ENCODE data around the gene BRS3.

Gene BRS3

GRCh38 chrX:136496186-136496763 is 8.5 kb downstream of the BRS3 start:
- no peak for DNase-seq

GRCh38 chrX:136496764-136497555 is 9.2 kb downstream of the BRS3 start:
- DNase-seq: peak; percentile 85

GRCh38 chrX:136497556-136498052 is 9.9 kb downstream of the BRS3 start, which contains the start of gene HTATSF1:
Gene HTATSF1 (plus strand): TSS chrX:136497592. CDS start chrX:136497685, 93 bp downstream.
- DNase-seq: no peak

GRCh38 chrX:136519069-136519468 is 31.3 kb downstream of the BRS3 start:
- no peak for DNase-seq

- DNase-seq: no peak
These were observed 36.0 kb downstream of the BRS3 start for GRCh38 chrX:136523770-136524169.

- DNase-seq: no peak
These were observed 38.2 kb downstream of the BRS3 start for GRCh38 chrX:136525738-136526606.

GRCh38 chrX:136528645-136529315 is 41.0 kb downstream of the BRS3 start:
- DNase-seq: no peak

- DNase-seq: no peak
These were observed 42.0 kb downstream of the BRS3 start for GRCh38 chrX:136529795-136530194.

- DNase-seq: no peak
These were observed 44.2 kb downstream of the BRS3 start, which contains the start of gene VGLL1 for GRCh38 chrX:136531951-136532350. Gene VGLL1 (plus strand): TSS chrX:136532215. CDS start chrX:136536021, 3,806 bp downstream.

- DNase-seq: no peak
These were observed 46.4 kb downstream of the BRS3 start for GRCh38 chrX:136534131-136534530.

- DNase-seq: no peak
These were observed 51.1 kb downstream of the BRS3 start for GRCh38 chrX:136538811-136539210.

- no peak for DNase-seq
These were observed 52.5 kb downstream of the BRS3 start for GRCh38 chrX:136540226-136540625.

GRCh38 chrX:136541294-136541693 is 53.5 kb downstream of the BRS3 start:
- no peak for DNase-seq

GRCh38 chrX:136542281-136542680 is 54.5 kb downstream of the BRS3 start:
- DNase-seq: no peak
